Osteoblast (primary cell): Measurements from ENCODE around the gene TTC21B. TPM values are rescaled to one million over a fixed set of nuclear protein-coding genes. Genes with fewer than 3 reads are reported as not detected.

Experiments used
- DNase-seq: peaks from one replicate; pipeline ENCODE4 v3.0.0; 2011; ENCODE audit warnings: low spot score, mixed read lengths; ENCODE audit not compliant: insufficient read length; ENCODE audit errors: missing footprints
- H2AFZ ChIP-seq: 2 replicates; pipeline ENCODE4 v1.6.0; 2011; ENCODE audit warnings: mild to moderate bottlenecking, low read length
- H3K27ac ChIP-seq: 2 replicates; pipeline ENCODE4 v1.5.1; 2011; ENCODE audit warnings: mild to moderate bottlenecking, low read depth, low read length, moderate library complexity
- H3K27me3 ChIP-seq: 2 replicates; pipeline ENCODE4 v1.6.0; 2012; ENCODE audit warnings: mild to moderate bottlenecking, control low read depth, inconsistent platforms, low read length, moderate library complexity; ENCODE audit not compliant: insufficient read depth
- H3K36me3 ChIP-seq: 2 replicates; pipeline ENCODE4 v1.5.1; 2011; ENCODE audit warnings: mild to moderate bottlenecking, low read length, control low read depth, moderate library complexity; ENCODE audit not compliant: insufficient read depth
- H3K4me1 ChIP-seq: 2 replicates; pipeline ENCODE4 v1.5.1; 2011; ENCODE audit warnings: mild to moderate bottlenecking, low read length, control low read depth, moderate library complexity; ENCODE audit not compliant: insufficient read depth
- H3K4me2 ChIP-seq: 2 replicates; pipeline ENCODE4 v1.6.0; 2011; ENCODE audit warnings: mild to moderate bottlenecking, low read length; ENCODE audit not compliant: insufficient read depth
- H3K4me3 ChIP-seq: fragments of 200-600 bp; sonication (generic); 3 replicates; pipeline ENCODE4 v1.5.1; 2012; ENCODE audit warnings: mild to moderate bottlenecking, low read length, inconsistent platforms; ENCODE audit not compliant: insufficient read depth
- H3K79me2 ChIP-seq: 2 replicates; pipeline ENCODE4 v1.6.0; 2012; ENCODE audit warnings: mild to moderate bottlenecking, low read length, control low read depth, inconsistent platforms; ENCODE audit not compliant: insufficient read depth
- H3K9me3 ChIP-seq: 2 replicates; pipeline ENCODE4 v1.5.1; 2011; ENCODE audit warnings: low read depth, low read length, control low read depth
- H4K20me1 ChIP-seq: 2 replicates; pipeline ENCODE4 v1.6.0; 2012; ENCODE audit warnings: mild to moderate bottlenecking, low read length, control low read depth; ENCODE audit not compliant: insufficient read depth
- CTCF ChIP-seq: IDR thresholded peaks from 2 replicates; pipeline ENCODE4 v1.5.1; 2011; ENCODE audit warnings: mild to moderate bottlenecking, low read depth, low read length, moderate library complexity; ENCODE audit errors: extremely low read depth
- total RNA-seq: library from RNA; depleted of rRNA; stranded (reverse); fragments of >200 nt; gene quantifications from 2 replicates; pipeline ENCODE4 v1.2.3, GENCODE V29; 2012

Gene TTC21B
- 25.7 and 29.8 TPM in 2 replicates for total RNA-seq

DNA sequence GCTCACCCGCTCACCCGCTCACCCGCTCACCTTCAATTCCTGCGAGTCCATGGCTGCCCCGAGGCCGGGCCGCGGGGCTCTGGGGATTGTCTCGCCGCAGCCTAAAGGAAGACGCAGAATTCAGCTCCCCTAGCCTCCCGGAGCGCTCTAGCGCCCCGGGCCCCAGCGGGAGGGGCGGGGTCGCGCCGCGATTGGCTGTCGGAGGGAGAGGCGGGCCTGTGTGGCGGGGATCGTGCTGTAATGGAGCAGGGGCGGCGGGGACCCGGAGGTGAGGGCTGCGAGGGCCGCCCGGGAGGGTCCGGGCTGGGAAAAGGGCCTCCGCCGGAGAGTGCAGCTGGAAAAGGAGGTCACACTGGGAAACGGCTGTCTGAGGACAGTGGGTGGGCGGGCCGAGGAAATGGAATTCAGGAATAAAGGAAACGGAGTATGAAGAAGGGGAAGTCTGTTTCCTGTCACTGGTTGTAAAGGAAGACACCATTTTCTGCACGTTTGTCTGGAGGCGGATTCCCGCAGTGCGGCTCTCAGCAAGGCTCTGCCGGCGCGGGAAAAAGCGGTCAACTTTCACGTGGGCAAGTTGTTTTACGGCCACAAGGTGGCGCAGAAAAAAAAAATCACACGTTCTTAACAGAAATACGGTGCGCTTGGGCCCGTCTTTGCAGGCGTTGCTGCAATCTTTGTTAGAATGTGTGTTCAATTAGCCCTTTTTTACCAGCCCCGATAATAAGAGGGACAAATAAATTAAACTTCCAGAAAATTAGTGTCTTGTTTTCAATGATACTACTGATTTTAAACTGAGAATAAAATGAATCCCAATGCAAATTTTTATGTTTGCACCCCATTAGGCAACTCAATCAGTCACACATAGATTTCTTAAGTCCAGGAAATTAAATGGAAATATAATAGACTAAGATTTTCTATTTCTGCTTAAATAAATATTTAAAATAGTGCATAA lies at the start of gene TTC21B:
Gene TTC21B (minus strand): TSS at position 122 of the 952 bp plus-strand sequence. CDS start 71 bp downstream, at position 51.
- H4K20me1 ChIP-seq: peaks cover 6% of the 10 kb centered on the region
- no peaks in the 10 kb centered on the region for H3K9me3 ChIP-seq
- peak; percentile 79 for TF ChIP-seq CTCF
- peak within 1 kb of the TSS; percentile 77 for H3K27ac ChIP-seq
- H3K4me3 ChIP-seq: peak within 1 kb of the TSS; percentile 89
- peaks cover 34% of the 10 kb centered on the region for H3K79me2 ChIP-seq
- H3K27me3 ChIP-seq: no peaks in the 10 kb centered on the region
- peaks cover 14% of the 10 kb centered on the region for H3K4me1 ChIP-seq
- peak within 1 kb of the TSS; percentile 98 for H2AFZ ChIP-seq
- H3K36me3 ChIP-seq: peaks cover 8% of the 10 kb centered on the region
- peak; percentile 98 for DNase-seq
- peak within 1 kb of the TSS; percentile 96 for H3K4me2 ChIP-seq

DNA sequence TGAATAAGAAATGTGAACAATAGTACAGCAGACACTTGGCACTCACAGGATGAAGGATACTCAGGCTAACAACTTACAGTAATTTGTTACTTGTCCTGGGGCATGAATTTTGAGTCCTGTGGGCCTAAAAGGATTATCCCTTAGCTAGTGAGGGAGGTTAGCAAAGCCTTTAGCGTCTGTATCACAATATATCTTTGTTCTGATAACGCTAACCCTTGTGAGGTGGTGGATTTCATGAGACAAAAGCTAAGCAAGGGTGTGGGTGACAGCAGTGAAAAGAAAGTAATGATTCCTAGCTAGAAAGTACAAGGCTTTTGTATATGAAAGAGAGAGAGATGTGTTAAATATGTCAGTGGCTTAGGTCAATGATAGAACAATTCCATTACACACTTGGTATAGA lies 46.8 kb upstream of the TTC21B start:
- Histone ChIP-seq H3K79me2 (no peaks in the 10 kb centered on the region), H3K4me2 (no peak overlapping the region), H3K4me1 (no peaks in the 10 kb centered on the region), H2AFZ (no peak overlapping the region), H4K20me1 (no peaks in the 10 kb centered on the region), H3K9me3 (no peaks in the 10 kb centered on the region), H3K27me3 (peaks cover 3% of the 10 kb centered on the region), H3K36me3 (no peaks in the 10 kb centered on the region), H3K27ac (no peak overlapping the region), H3K4me3 (no peak overlapping the region)
- no peak for TF ChIP-seq CTCF
- no peak for DNase-seq

- no peaks in the 10 kb centered on the region for H3K9me3 ChIP-seq
- H3K27me3 ChIP-seq: no peaks in the 10 kb centered on the region
- no peak overlapping the region for H3K27ac ChIP-seq
- no peaks in the 10 kb centered on the region for H4K20me1 ChIP-seq
- H2AFZ ChIP-seq: no peak overlapping the region
- H3K4me3 ChIP-seq: no peak overlapping the region
- no peaks in the 10 kb centered on the region for H3K79me2 ChIP-seq
- DNase-seq: no peak
- H3K36me3 ChIP-seq: no peaks in the 10 kb centered on the region
- H3K4me1 ChIP-seq: no peaks in the 10 kb centered on the region
- H3K4me2 ChIP-seq: no peak overlapping the region
- no peak for TF ChIP-seq CTCF
Observed at GRCh38 chr2:165990846-165991245, 37.3 kb upstream of the TTC21B start.

DNA sequence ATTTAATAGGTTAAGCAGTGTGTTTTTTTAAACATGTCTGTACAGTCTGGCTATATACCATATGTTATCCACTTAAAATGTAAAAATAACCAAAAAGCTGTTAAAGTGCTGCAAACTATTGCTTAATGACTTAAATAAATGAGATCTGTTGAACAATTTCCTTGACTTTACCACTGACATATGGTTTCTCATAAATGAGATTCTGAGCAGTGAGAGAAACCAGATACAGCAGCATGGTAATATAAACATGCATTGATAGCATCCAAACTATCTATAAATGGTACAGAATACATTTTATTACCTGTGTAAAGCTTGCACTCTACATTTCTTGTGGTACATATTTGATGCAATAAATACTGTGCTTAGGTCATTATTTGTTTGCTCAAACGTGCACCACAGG lies 36.3 kb upstream of the TTC21B start:
- Histone ChIP-seq H3K27ac (no peak overlapping the region), H3K4me3 (no peak overlapping the region), H4K20me1 (no peaks in the 10 kb centered on the region), H3K36me3 (no peaks in the 10 kb centered on the region), H3K4me2 (no peak overlapping the region), H3K27me3 (no peaks in the 10 kb centered on the region), H3K4me1 (no peaks in the 10 kb centered on the region), H3K79me2 (no peaks in the 10 kb centered on the region), H3K9me3 (no peaks in the 10 kb centered on the region), H2AFZ (no peak overlapping the region)
- DNase-seq: no peak
- TF ChIP-seq CTCF: no peak
